Measurements from ENCODE around the gene RPA3.

RPA3 gene

DNA sequence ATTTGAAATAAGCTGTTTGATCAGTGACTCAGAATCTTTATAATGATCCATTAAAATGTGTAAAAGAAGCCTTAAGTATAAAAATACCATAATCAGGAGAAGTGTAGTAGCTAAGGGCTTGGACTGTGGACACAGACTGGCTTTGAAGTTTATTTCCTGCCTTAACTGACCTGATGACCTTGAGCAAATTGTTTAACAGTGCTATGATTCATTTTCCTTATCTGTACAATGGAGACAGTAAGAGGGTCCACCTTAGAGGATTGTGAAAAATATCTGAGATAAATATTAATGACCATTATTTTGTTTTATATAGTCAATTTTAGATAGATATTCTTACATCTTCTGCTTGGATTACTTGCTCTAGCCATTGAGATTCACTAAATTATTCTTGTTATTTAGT lies 13.3 kb upstream of the RPA3 start:
- no peak for DNase-seq

DNA sequence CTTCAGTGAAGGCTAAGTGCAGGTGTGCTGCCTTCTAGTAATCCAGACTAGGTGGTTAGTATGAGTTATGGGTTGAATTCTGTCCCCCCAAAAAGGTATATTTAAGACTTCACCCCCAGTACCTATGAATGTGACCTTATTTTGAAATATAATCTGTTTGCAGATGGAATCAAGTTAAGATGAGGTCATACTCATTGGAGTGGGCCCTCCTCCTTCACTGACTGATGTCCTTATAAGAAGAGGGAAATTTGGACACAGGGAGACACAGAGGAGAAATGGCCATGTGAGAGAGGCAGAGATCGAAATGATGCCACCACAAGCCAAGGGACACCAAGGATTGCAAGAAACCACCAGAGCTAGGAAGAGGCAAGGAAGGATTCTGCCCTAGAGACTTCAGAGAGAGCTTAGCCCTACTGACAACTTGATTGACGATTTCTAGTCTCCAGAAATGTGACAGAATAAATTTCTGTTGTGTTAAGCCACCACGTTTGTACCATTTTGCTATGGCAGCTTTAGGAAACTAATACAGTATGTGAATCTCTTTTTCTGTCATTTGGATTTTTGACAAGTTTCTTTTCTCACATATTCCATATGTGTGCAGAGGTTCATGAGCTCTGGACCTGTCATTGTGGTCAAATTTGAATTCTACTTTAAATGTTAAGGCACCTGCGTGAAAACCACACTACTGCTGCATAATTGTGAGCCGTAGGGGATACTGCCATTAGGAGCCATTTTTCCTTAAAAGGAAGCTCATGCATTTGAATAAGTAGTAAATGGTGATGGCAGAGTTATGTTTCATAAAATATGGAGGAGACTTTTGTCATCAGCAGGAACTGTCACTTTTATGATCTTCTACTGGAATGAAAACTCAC lies 2.6 kb upstream of the RPA3 start:
- no peak for DNase-seq

DNA sequence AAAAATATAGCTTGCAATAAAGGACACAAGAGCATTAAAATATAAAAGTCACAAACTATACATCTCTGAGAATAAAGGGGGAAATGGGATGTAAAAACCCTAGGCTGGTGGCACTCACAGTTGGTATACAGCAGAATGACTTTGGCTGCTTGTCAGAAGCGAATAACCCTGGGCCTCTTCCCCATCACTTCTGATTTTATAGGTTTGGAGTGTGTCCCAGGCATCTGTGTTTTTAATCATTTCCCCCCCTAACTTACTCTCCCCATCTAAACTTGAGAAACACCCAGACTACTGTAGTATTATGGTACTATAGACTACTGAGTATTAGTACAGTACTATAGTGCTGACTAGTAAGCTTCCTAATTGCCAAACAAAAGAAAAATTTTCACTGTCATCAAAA lies 1.8 kb upstream of the RPA3 start:
- peak; percentile 46 for DNase-seq

DNA sequence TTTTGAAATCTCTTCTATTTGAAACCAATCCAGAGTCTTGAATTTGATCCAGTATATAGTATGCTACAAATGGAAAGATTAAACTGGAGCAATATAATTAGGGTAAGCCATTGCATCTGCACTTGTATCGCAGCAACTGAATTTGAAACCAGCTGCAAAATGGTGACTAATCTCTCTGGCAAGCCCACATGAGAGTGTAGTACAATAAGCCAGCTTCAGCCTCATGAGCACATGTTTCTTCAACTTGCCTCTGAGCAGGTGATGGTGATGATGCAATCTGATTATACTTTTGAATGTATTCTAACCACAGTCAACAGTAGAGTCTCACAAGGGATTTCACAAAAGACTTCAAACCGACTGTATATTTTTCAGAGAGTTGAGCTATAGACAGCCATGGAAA lies 829 bp upstream of the RPA3 start:
- peak; percentile 98 for DNase-seq

DNA sequence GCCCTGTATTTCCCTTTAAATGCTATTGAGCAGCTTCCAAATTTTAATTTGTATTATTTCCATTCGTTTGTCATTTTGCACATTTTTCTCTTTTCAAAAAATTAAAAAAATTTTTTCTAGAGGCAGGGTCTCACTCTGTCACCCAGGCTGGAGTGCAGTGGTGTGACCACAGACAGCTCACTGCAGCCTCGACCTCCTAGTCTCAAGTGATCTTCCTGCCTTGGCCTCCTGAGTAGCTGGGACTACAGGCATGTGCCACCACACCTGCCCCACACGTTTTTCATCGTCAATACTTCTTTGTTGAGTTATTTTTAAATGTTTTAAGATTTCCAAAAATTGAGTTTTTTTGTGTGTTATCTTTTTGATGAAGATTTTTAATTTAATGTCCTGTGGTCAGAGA lies 4.7 kb downstream of the RPA3 start:
- DNase-seq = no peak

DNA sequence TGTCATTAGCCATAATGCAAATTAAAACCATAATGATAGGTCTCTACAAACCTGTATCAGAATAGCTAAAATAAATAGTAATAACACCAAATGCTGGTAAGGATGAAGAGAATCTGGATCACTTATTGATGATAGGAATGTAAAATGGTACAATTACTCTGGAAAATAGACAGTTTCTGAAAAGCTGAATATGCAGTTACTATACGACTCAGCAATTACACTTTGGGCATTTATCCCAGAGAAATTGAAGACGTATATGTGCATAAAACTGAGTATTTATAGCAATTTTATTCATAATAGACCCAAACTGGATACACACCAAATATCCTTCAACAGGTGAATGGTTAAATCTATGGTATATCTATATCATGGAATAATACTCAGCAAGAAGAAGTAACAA lies 7.9 kb downstream of the RPA3 start:
- DNase-seq = no peak

DNA sequence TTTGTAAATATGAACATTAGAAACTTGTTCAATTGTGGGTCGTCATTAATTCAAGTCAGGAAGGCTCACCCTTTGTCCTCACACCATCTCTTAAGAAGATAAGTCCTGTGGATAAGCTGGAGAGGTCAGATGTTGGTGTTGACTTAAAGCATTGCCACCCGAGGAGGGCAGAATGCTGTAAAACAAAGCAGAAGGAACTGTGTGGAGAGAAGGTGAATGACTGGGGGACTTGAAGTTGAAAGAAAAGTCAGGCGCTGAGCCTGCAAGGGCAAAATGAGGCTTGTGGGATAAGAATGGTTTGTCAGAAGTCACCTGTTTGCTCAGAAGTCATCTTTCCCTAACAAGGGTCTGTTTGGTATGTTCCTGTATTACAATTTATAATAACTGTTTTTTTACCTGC lies 9.1 kb downstream of the RPA3 start:
- DNase-seq = no peak

DNA sequence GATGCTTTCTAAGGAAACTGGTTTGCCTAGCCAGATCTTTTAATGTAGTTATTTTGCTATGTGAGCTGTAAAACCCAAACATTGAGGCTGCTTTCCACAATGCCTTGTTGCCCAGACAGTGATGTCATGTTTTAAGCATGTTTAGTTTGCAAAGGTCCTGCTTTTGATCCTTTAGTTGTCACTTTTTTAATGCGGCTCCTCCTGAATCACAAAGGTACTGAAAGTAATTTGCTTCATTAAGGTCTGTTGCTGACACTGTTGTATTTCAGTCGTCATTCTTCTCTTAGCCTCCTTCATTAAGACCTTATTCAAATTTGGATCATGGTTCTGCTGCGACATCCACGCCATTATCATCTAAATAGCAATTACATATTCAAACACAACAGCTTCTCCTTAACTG lies 10.6 kb downstream of the RPA3 start:
- no peak for DNase-seq

DNA sequence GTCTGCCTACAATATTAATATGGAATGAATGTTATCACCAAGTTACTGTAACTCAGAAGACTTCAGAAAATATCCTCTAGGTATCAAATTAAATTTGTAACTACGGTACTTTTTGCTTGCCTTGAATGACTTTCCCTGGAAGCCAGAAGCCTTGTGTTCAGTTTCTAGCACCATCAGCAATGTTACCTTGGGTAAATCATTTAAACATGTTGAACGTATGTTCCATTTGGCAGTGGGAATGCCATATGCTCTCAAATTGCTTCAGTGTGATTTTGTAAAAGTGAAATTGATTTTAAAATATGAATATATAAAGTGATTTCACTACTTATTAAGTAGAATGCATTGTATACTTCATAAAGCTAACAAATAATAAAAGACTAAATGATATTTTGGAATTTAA lies 11.2 kb downstream of the RPA3 start:
- DNase-seq = no peak

DNA sequence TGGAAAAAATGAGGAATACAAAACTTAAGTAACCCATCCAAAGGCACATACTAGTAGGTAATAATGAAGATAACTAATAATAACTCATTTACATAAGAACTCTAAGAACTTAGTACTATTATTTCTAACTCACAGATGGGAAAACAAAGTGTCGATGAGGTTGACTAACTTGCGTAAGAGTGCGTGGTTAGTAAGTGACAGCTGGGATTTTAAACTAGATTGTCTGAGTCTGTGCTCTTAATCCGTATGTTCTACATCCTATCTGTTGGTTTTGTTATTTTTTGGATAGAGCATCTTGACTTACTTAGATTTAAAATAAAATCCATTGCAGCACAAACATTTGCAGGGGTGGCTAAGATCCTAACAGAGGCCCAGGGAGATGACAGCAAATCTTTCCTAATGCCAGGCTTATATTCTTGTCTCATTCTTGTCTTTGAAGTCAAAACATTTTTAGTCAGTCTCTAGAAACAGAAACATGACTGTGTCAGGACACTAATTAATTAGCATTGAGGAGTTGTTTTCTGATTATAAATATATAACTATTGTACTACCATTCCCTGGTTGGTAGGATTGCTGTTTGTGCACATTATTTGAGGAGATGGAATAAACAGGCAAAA lies 11.7 kb downstream of the RPA3 start:
- no peak for DNase-seq

DNA sequence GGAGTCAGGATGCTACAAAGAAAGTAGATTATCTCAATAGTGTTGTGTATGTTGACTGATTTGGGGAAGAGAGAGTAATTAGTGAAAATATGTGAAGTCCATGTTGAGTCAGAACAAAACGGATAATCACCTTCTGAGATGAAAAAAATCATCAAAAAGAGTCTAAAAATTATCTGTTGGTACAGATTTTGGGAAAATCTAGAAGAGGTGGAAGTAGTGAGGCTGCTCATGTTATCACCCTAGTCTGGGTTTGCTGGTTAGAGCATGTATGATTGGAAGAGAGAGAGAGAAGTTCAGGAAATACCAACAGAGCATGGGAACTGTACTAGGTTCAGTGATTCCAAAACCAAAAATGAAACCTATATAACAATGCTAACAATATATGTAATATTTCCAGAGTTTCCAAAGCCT lies 12.3 kb downstream of the RPA3 start:
- no peak for DNase-seq

DNA sequence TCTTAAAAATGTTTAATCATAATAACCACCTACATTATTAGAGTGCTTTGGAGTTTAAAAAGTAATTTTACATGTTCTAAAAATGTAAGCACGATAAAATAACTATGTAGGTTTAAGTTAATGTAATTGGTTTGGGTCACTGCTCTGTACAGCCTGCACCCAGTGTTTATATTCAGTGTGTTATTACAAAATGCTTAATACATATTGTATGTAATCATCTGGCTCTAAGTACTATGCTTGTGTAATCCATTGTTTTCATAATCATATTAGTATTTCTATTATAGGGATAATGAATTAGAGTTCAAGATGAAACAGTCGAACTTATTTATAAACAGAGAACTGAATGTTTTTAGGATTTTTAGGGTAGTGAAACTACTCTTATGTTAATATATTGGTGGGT lies 13.1 kb downstream of the RPA3 start:
- DNase-seq = no peak

DNA sequence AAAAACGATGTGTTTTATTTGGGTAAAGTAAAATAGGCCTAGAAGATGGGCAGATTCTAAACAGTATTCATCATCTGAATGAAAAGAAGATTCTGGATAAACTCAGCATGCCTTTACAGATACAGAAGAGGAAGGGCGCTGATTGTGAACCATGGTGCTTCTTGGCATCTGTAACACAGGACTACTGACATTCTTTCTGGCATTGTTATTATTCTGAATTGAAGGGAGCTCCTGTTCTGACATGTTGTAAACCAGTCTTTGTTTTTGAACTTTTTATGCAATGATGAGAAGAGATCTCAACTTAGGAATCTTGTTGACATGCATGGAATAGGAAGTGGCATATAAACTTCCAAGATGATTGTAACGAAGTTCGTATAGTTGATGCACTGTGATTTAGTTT lies 13.5 kb downstream of the RPA3 start:
- no peak for DNase-seq

DNA sequence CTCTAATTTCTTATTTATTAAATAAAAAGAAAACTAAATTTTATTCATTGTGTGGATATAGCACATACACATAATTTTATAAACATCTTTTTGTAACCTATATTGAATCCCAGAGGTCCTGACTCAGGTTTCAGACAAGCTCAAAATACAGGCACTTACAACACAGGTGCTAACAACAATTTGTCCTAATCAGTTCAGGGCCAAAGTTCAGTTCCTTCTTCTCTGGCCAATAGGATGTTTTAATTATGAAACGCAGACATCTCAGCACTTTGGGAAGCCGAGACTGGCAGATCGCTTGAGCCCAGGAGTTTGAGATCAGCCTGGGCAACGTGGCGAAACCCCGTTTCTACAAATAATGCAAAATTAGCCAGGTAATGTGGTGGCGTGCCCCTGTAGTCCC lies 15.0 kb downstream of the RPA3 start:
- DNase-seq = no peak

DNA sequence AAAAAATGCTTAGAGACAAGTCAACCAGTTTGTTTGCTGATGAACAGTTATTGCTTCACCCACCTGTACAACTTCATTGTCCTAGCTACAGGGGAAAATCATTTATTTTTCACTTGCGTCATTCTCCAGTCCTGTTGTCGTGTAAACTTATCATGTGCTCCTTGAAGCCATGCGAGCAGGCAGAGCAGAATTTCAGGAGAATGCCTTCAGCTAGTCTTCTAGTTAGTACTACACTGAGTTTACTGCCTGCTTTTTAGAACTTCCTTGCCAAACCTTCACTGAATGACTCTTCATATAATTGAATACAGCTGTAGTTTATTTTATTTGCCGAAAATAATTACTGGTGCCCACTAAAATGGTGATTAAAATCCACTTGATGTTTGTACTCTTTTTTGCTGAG lies 15.6 kb downstream of the RPA3 start:
- no peak for DNase-seq

DNA sequence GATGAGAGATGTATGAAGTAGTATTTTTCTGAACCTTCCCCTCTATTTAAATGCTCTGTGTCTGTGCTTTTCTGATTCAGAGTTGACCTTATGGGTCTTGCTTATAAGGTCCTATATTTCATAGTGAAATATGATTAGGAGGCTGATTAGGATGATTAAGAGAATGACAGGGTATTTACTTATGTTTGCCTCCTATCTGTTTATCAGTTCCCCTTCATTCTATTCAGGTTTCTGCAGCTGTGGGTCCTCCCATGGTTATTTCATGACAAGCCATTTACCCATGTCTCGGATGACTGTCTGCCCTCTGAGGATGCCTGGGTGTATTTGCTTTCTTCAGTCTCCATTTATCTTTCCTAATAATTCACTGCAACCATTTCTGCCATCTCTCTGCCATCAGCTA lies 16.9 kb downstream of the RPA3 start:
- no peak for DNase-seq

DNA sequence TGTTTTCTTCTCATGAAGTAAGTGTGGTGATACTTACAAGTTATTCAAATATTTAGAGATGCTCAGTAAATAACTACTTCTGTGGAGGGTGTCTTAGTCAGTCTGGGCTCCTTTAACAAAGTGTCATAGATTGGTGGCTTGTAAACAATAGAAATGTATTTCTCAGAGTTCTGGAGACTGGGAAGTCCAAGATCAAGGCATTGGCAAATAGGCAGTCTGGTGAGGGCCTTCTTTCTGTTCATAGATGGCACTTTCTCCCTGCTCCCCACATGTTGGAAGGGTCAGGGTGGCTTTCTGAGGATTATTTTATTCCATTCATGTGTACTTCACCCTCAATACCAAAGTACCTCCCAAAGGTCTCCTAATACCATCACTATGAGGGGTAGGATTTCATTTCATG lies 18.4 kb downstream of the RPA3 start:
- DNase-seq = no peak

DNA sequence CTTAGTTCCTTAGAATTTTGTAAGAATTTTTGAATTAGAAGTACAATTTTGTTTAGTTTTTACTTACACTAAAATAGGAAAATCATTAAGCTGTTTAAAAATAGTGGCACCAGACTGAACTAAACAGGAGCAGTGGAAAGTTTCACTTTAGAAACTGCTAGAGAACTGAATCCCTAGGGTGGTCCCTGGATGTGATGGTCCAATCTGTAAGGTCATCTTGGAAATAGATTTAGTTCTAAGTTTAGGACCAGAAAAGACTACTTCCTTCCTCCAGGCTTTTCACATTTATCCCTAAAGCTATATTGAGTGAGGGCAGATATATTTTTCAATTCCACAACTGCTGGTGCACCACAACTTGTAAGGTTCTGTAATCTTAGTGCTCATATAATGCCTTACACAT lies 19.0 kb downstream of the RPA3 start:
- DNase-seq = no peak

DNA sequence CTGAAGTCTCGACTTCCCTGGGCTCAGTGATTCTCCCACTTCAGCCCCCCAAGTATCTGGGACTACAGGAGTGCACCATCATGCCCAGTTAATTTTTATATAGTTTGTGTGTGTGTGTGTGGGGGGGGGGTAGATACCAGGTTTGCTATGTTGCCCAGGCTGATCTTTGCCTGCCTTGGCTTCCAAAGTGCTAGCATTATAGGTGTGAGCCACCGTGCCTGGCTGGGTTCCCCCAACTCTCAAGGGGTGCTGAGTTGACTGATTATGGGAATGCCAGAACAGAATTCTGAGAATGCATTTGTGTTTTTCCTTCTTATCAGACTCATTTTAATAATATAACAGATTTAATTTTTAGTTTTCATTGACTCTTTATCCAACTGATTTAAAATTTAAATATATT lies 19.5 kb downstream of the RPA3 start:
- DNase-seq = no peak

DNA sequence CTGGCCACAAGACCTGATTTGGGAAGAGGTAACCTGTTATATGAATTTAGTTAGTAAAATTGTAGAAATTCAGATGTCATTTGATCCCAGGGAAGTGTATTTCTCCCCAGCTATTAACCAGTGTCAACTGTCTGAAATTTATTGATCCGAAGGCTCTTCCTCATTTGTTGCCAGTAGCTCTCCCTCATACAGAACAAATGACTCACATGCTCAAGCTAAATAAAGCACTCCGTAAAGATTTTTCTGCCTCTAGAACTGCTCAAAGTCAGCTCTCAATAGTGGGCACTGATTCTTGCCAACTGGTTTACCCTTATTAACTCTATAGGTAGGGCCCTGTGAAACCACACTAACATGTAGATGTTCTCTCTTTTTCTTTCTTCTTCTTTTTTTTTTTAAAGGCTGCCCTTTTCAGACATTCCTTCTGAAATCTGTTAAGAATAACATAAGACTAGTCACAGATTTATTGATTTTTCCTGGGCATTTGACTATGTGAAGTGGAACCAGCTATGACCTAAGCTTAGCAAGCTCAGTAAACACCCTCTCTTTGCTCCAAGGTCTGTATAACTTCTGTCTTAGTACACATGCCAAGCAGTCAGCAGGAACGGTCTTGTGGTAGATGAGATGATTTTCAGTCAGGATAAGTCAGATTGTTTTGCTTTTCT lies 21.8 kb downstream of the RPA3 start:
- DNase-seq = peak; percentile 27

DNA sequence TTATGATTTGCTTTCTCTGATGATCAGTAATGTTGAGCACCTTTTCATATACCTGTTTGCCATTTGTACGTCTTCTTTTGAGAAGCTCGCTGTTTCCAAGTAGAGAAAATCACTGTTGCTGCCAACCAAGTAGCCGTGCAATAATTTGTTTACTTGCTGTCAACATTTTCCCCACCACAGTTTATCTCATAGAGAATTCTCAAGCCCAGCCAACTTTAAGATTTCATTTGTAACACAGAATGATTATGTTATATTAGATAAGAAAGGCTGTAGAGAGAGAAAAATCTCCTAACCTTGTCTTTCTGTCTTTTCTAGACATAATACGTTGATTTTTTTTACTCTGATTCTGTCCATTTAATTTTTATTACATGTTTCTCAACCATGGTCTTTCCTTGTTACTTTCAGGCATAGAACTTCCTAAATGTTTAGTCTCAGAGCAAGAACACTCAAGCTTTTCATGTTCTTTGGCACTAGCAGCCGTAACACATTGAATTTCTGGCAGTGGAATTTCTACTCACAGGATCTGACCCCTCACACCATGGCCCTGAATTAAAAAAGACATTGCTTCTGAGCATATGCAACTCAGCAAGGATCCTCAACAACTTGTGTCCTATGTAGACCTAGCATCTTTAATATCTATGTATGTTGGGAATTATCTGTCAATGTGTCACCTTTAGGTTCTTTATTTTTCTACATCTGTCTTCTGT lies 23.1 kb downstream of the RPA3 start:
- DNase-seq = no peak

DNA sequence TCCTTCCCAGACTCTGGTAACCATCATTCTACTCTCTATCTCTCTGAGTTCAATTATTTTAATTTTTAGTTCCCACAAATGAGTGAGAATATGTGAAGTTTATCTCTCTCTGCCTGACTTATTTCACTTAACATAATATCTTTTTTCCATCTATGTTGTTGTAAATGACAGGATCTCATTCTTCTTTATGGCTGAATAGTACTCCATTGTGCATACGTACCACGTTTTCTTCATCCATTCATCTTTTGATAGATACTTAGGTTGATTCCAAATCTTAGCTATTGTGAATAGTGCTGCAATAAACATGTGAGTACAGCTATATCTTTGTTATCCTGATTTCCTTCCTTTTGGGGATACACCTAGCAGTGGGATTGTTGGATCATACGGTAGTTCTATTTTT lies 23.9 kb downstream of the RPA3 start:
- DNase-seq = no peak

DNA sequence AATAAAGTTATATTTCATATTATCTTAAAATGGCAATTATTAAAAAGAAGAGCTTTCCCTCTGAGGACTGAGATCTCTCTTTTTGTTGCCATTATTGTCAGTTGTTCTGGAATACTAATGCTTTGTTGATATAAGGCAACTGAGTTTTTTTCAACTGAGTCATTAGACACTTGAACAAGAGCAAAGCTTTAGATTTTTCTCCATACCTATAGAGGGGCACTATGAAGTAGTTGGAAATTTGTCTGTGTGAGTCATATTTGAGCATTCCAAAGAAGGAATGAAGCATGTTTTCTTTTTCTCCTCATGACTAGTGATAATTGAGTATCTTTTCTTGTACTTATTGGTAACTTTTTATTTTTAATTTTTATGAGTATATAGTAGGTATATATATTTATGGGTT lies 24.5 kb downstream of the RPA3 start:
- no peak for DNase-seq

DNA sequence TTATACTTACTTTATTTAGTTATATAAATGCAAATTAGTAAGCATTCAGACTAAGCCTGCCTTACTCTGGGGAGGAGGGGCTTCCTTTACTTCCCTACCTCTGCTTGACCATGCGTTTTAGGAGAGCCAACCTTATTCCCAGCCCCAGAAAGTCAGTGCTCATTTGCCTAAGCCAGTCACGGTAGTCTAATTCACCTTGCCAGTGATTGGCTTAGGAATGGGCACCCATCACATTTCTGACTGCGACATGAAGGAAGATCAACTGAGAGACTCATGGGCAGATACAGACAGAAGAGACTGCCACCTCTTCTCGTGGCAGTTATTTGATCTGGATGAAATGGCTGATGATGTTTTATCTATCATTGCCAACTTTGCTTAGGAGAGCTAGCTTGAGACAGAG lies 29.5 kb downstream of the RPA3 start:
- DNase-seq = no peak
